Adrenal gland (tissue), 12 donors: Measurements from ENCODE around the gene ARHGEF12. TPM values are rescaled to one million over a fixed set of nuclear protein-coding genes. Genes with fewer than 3 reads are reported as not detected.

Source experiments
- DNase-seq, 7 donors: peaks; one replicate each; pipeline ENCODE4 v3.0.0-alpha.2; 2019 to 2020
- H3K27ac ChIP-seq, 5 donors: fragments of 200-600 bp; sonication (generic) in 4 of 5; 1 replicate in 3 of 5; 2 replicates in 2 of 5; pipeline versions ENCODE4 v1.5.1 to v1.8.0; 2016 to 2020; ENCODE audit warnings: mild to moderate bottlenecking in 1 of 5
- H3K27me3 ChIP-seq: fragments of 200-600 bp; 2 replicates; pipeline ENCODE4 v1.8.0; 2021
- H3K36me3 ChIP-seq, 2 donors: fragments of 200-600 bp; replicated peaks in 1 of 2; 1 replicate in 1 of 2; 2 replicates in 1 of 2; pipeline versions ENCODE4 v1.5.1 to v1.8.0; 2018 to 2022
- H3K4me1 ChIP-seq, 2 donors: fragments of 200-600 bp; replicated peaks in 1 of 2; 1 replicate in 1 of 2; 2 replicates in 1 of 2; pipeline versions ENCODE4 v1.5.1 to v1.8.0; 2018 to 2021
- H3K4me3 ChIP-seq, 4 donors: fragments of 200-600 bp; sonication (generic) in 3 of 4; one replicate each; pipeline ENCODE4 v1.5.1; 2016 to 2018
- H3K9me3 ChIP-seq, 3 donors: fragments of 200-600 bp; sonication (generic) in 1 of 3; replicated peaks in 1 of 3; 1 replicate in 2 of 3; 2 replicates in 1 of 3; pipeline versions ENCODE4 v1.5.1 to v1.8.0; 2016 to 2021
- POLR2A ChIP-seq, 2 donors: fragments of 450-650 bp; IDR thresholded peaks; one replicate each; pipeline ENCODE4 v1.6.1; 2017; ENCODE audit warnings: antibody characterized with exemption in 2 of 2, mild to moderate bottlenecking in 2 of 2, moderate library complexity in 1 of 2
- WGBS, 4 donors: extraction: QIAGEN DNeasy Blood & Tissue Kit in 2 of 4; methylation state at CpG; one replicate each; pipeline versions ENCODE4 v1.1.5 to v1.1.7; 2013 to 2017; 5-methylcytosine and 5-hydroxymethylcytosine counted together
- intact Hi-C, 2 donors: fragments of 100-400 bp; cut with DNase I; formaldehyde crosslinking; loops; one replicate each; pipeline versions ENCODE4 v1.14.1 to v1.15.0; 2022 to 2023
- polyA plus RNA-seq, 3 donors: library from polyadenylated mRNA; stranded (reverse); fragments of 200-250 nt in 2 of 3; fragments of 350-450 nt in 1 of 3; fragmentation: Illumina TruSeq in 1 of 3; extraction: RNeasy Lipid Tissue Mini Kit (QIAGEN cat#74804) in 1 of 3; gene quantifications; one replicate each; pipeline ENCODE4 v1.2.3, GENCODE V29; 2013 to 2014
- total RNA-seq, 9 donors: library from RNA; depleted of rRNA in 4 of 9; stranded (reverse); fragments of >200 nt in 4 of 9; fragments of 120-200 nt in 1 of 9; fragmentation: NEBNext Ultra II Directional in 1 of 9; extraction: Animal tissue kit (Norgen Biotek cat#: 25700) in 1 of 9; gene quantifications; one replicate each; pipeline versions ENCODE4 v1.1.0 to v1.2.4, GENCODE V29; 2013 to 2023
- TF ChIP-seq, protein P1 (sequence below), 6 experiments: fragments of 450-650 bp in 4 of 6; fragments of 200-600 bp in 2 of 6; sonication (generic) in 1 of 6; IDR thresholded peaks; 1 replicate in 5 of 6; 2 replicates in 1 of 6; pipeline versions ENCODE4 v1.5.1 to v1.8.0; 2016 to 2021; ENCODE audit warnings: antibody characterized with exemption in 6 of 6, mild to moderate bottlenecking in 2 of 6, moderate library complexity in 1 of 6
- donor health status: healthy with polysubstance abuse.
- donor health status: Bipolar disorder and iron deficiency.
- donor health status: DM: yes; HTN: yes; CAD: no.
- donor health status: DM: no; HTN: no; CAD: no.
- donor health status: DM: no; HTN: no; CAD: no.
- donor health status: DM: yes; HTN: yes; CAD: no.

Gene ARHGEF12
- total and polyA plus RNA-seq, 12 donors: 20.2 to 125 (median 94.2) TPM

DNA sequence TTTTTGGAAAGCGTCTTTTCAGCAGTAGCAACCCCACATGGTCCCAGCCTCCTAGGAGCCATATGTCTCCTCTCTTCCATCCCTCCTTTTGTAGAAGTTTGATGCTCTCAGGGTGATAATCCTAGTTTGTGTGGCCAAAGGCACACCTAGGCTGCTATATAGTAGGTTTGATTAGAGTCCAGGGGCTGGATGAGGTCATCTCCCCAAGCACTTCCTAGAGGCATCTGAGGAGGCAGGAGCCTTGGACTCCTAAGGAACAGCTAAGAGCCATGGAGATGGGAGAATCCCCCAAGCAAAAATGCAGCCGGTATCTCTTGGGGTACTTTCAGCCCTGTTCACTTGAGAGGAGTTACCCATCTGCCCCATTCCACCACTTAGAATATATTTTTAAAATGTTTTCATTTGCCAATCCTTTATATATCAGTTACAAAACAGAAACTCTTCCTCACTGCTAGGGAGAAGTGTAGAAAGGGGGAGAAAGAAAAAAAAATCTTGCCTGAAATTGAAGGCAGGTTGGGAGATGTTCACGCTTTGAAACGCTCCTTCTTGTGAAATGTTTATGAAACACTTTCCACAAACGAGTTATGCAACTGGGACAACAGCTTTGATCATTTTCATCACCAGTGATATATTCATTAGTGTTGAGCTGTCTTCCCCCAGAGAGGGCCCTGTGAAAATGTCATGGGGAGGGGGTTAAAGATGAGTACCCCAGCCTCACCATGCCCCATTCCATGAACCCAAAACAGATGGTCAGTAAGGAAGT lies 43.0 kb upstream of the ARHGEF12 start:
- H3K27ac ChIP-seq: no peak overlapping the region
- no peaks in the 10 kb centered on the region for H3K9me3 ChIP-seq
- no peak for DNase-seq
- intact Hi-C loops: loop anchor here in 1 of 2 donors (5.0 kb wide), 1 partner anchor 51 kb away; the partner anchor contains the start of gene POU2F3
- peaks cover 0 to 10% of the 10 kb centered on the region in 2 donors for H3K4me1 ChIP-seq
- no peak for TF ChIP-seq POLR2A (IDR thresholded peaks at IDR 0.05)
- TF ChIP-seq, protein P1, sequence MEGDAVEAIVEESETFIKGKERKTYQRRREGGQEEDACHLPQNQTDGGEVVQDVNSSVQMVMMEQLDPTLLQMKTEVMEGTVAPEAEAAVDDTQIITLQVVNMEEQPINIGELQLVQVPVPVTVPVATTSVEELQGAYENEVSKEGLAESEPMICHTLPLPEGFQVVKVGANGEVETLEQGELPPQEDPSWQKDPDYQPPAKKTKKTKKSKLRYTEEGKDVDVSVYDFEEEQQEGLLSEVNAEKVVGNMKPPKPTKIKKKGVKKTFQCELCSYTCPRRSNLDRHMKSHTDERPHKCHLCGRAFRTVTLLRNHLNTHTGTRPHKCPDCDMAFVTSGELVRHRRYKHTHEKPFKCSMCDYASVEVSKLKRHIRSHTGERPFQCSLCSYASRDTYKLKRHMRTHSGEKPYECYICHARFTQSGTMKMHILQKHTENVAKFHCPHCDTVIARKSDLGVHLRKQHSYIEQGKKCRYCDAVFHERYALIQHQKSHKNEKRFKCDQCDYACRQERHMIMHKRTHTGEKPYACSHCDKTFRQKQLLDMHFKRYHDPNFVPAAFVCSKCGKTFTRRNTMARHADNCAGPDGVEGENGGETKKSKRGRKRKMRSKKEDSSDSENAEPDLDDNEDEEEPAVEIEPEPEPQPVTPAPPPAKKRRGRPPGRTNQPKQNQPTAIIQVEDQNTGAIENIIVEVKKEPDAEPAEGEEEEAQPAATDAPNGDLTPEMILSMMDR (IDR thresholded peaks at IDR 0.05): no peak
- no peak overlapping the region for H3K4me3 ChIP-seq
- H3K27me3 ChIP-seq: no peaks in the 10 kb centered on the region
- H3K36me3 ChIP-seq: no peaks in the 10 kb centered on the region
- WGBS, 4 donors: 66 to 85% (median 77%) methylated on average over 5 of the region's 5 CpGs

DNA sequence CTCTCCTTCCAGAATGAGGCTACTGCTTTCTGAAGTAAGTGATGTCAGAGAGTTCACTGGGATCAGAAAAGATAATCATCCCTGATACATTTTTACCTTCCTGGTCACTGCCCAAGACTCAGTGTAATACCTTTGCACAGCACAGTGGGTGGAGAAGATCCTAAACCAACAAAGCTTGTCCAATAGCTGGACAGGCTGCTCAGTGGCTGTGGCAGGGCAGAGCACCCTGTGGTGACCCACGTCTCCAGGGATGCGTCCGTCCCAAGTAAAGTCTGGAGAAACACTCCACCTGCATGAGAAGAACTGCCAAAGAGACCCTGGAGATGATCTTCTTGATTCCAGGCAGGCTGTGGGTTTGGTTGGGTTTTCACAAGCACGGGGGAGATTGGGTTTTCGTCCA lies 42.1 kb upstream of the ARHGEF12 start:
- 68 to 86% (median 77%) methylated on average over 5 of the region's 5 CpGs for WGBS, 4 donors
- Histone ChIP-seq H3K4me3 (no peak overlapping the region), H3K9me3 (no peaks in the 10 kb centered on the region), H3K27ac (no peak overlapping the region), H3K36me3 (no peaks in the 10 kb centered on the region), H3K27me3 (no peaks in the 10 kb centered on the region), H3K4me1 (peaks cover 0 to 10% of the 10 kb centered on the region in 2 donors)
- no peak for DNase-seq
- TF ChIP-seq, protein P1 (IDR thresholded peaks at IDR 0.05): no peak
- TF ChIP-seq POLR2A (IDR thresholded peaks at IDR 0.05): no peak
- intact Hi-C loops: loop anchor here in 1 of 2 donors (5.0 kb wide), 1 partner anchor 52 kb away; the partner anchor contains the start of gene POU2F3

DNA sequence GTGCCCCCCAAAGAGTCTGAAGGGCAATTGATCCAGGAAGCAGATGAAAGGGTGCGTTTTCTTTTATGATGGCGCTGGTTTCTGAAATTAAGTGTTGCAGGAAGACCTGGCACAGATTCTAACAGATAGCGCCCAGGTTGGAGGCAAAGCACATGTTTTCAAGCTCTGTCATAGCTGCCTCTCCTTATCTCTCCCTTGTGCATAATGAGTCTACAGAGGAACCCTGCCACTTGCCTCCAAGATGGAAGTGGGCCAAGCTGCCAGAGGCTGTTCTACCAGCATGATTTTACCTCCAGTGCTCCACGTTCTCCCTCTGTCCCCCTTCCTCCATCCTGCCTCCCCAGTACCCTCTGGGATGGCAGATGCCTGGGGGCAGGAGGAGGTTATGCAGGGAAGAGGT lies 41.1 kb upstream of the ARHGEF12 start:
- H3K4me1 ChIP-seq: peaks cover 0 to 14% of the 10 kb centered on the region in 2 donors
- WGBS, 4 donors: 38 to 48% (median 41%) methylated on average over 4 of the region's 4 CpGs
- peak in 6 of 7 donors; percentile 74 to 89 (median 80) for DNase-seq
- H3K27ac ChIP-seq: no peak overlapping the region
- H3K9me3 ChIP-seq: no peaks in the 10 kb centered on the region
- H3K4me3 ChIP-seq: no peak overlapping the region
- no peaks in the 10 kb centered on the region for H3K36me3 ChIP-seq
- intact Hi-C loops: no loop called here
- H3K27me3 ChIP-seq: no peaks in the 10 kb centered on the region
- no peak for TF ChIP-seq POLR2A (IDR thresholded peaks at IDR 0.05)
- TF ChIP-seq, protein P1 (IDR thresholded peaks at IDR 0.05): no peak

DNA sequence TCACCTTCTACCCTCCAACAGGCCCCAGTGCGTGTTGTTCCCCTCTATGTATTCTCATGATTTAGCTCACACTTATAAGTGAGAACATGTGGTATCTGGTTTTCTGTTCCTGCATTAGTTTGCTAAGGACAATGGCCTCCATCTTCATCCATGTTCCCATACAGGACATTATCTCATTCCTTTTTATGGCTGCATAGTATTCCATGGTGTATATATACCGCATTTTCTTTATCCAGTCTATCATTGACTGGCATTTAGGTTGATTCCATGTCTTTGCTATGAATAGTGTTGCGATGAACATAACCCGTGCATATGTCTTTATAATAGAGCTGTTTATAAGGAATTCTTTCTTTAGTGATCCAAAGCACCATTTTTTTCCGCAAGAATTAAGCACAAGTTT lies 39.7 kb upstream of the ARHGEF12 start:
- Histone ChIP-seq H3K4me1 (peaks cover 0 to 14% of the 10 kb centered on the region in 2 donors), H3K9me3 (no peaks in the 10 kb centered on the region), H3K27ac (no peak overlapping the region), H3K36me3 (no peaks in the 10 kb centered on the region), H3K4me3 (no peak overlapping the region), H3K27me3 (no peaks in the 10 kb centered on the region)
- intact Hi-C loops: no loop called here
- no peak for DNase-seq
- TF ChIP-seq, protein P1 (IDR thresholded peaks at IDR 0.05): no peak
- TF ChIP-seq POLR2A (IDR thresholded peaks at IDR 0.05): no peak
- WGBS, 4 donors: 89 to 97% (median 92%) methylated on average over 5 of the region's 5 CpGs
